ENCODE results near the gene KPNA3. TPM values are rescaled to one million over a fixed set of nuclear protein-coding genes. Genes with fewer than 3 reads are reported as not detected.

Gene KPNA3
- total and polyA plus RNA-seq, 2 donors (not counting 1 experiment from before 2014, with no cell fraction given): 37.0 to 68.3 TPM

- no peak for DNase-seq (ENCODE audit: low read depth in 2 of 2)
- H3K79me2 ChIP-seq (ENCODE audit: control insufficient read depth, insufficient read depth, low read length): no peaks in the 10 kb centered on the region
- H3K36me3 ChIP-seq (ENCODE audit: control insufficient read depth, insufficient read depth, low read length): no peaks in the 10 kb centered on the region
- no peaks in the 10 kb centered on the region for H4K20me1 ChIP-seq (ENCODE audit: control insufficient read depth, extremely low read depth, insufficient read depth, low read length)
- no peak overlapping the region for H3K4me2 ChIP-seq (ENCODE audit: extremely low read depth, insufficient read depth, low read length)
- H3K9me3 ChIP-seq (ENCODE audit: control insufficient read depth, insufficient read depth, low read depth, low read length): no peaks in the 10 kb centered on the region
- no peaks in the 10 kb centered on the region for H3K4me1 ChIP-seq (ENCODE audit: control insufficient read depth, extremely low read depth, insufficient read depth, low read length)
- no peak overlapping the region for H3K9ac ChIP-seq (ENCODE audit: insufficient read depth, low read length)
- H2AFZ ChIP-seq (ENCODE audit: low read length): no peak overlapping the region
- H3K27ac ChIP-seq (ENCODE audit: insufficient read depth, low read length): no peak overlapping the region
- H3K4me3 ChIP-seq (replicated peaks in 1 of 4; ENCODE audit: control extremely low read depth in 1 of 4, insufficient read depth in 1 of 4, low read depth in 3 of 4, low read length in 4 of 4): no peak overlapping the region
- TF ChIP-seq EZH2 (IDR thresholded peaks at IDR 0.05; ENCODE audit: low read length, missing control alignments): no peak
- TF ChIP-seq CTCF (conservative IDR thresholded peaks at IDR 0.05 in 1 of 2, IDR thresholded peaks at IDR 0.05 in 1 of 2; ENCODE audit: low read depth in 1 of 2, low read length in 2 of 2): no peak
- no peaks in the 10 kb centered on the region for H3K27me3 ChIP-seq (ENCODE audit: control insufficient read depth, insufficient read depth, low read length)
These were observed 40.9 kb upstream of the KPNA3 start for GRCh38 chr13:49833402-49833801.

- Histone ChIP-seq H3K79me2 (ENCODE audit: control insufficient read depth, insufficient read depth, low read length) (no peaks in the 10 kb centered on the region), H4K20me1 (ENCODE audit: control insufficient read depth, extremely low read depth, insufficient read depth, low read length) (no peaks in the 10 kb centered on the region), H3K4me3 (replicated peaks in 1 of 4; ENCODE audit: control extremely low read depth in 1 of 4, insufficient read depth in 1 of 4, low read depth in 3 of 4, low read length in 4 of 4) (no peak overlapping the region), H3K4me1 (ENCODE audit: control insufficient read depth, extremely low read depth, insufficient read depth, low read length) (no peaks in the 10 kb centered on the region), H3K4me2 (ENCODE audit: extremely low read depth, insufficient read depth, low read length) (no peak overlapping the region), H3K36me3 (ENCODE audit: control insufficient read depth, insufficient read depth, low read length) (no peaks in the 10 kb centered on the region), H3K27ac (ENCODE audit: insufficient read depth, low read length) (no peak overlapping the region), H3K9me3 (ENCODE audit: control insufficient read depth, insufficient read depth, low read depth, low read length) (no peaks in the 10 kb centered on the region), H3K9ac (ENCODE audit: insufficient read depth, low read length) (no peak overlapping the region), H2AFZ (ENCODE audit: low read length) (no peak overlapping the region), H3K27me3 (ENCODE audit: control insufficient read depth, insufficient read depth, low read length) (no peaks in the 10 kb centered on the region)
- TF ChIP-seq EZH2 (IDR thresholded peaks at IDR 0.05; ENCODE audit: low read length, missing control alignments): no peak
- TF ChIP-seq CTCF (conservative IDR thresholded peaks at IDR 0.05 in 1 of 2, IDR thresholded peaks at IDR 0.05 in 1 of 2; ENCODE audit: low read depth in 1 of 2, low read length in 2 of 2): no peak
- no peak for DNase-seq (ENCODE audit: low read depth in 2 of 2)
These were observed 39.0 kb upstream of the KPNA3 start for GRCh38 chr13:49831455-49831854.

- TF ChIP-seq EZH2 (IDR thresholded peaks at IDR 0.05; ENCODE audit: low read length, missing control alignments) (no peak), CTCF (conservative IDR thresholded peaks at IDR 0.05 in 1 of 2, IDR thresholded peaks at IDR 0.05 in 1 of 2; ENCODE audit: low read depth in 1 of 2, low read length in 2 of 2) (no peak)
- H3K9ac ChIP-seq (ENCODE audit: insufficient read depth, low read length): no peak overlapping the region
- H3K9me3 ChIP-seq (ENCODE audit: control insufficient read depth, insufficient read depth, low read depth, low read length): no peaks in the 10 kb centered on the region
These were observed 38.2 kb upstream of the KPNA3 start for GRCh38 chr13:49830721-49831120.

More at GRCh38 chr13:49830721-49831120, 38.2 kb upstream of the KPNA3 start:
- H3K27ac ChIP-seq (ENCODE audit: insufficient read depth, low read length): no peak overlapping the region
- H2AFZ ChIP-seq (ENCODE audit: low read length): no peak overlapping the region
- H3K4me3 ChIP-seq (replicated peaks in 1 of 4; ENCODE audit: control extremely low read depth in 1 of 4, insufficient read depth in 1 of 4, low read depth in 3 of 4, low read length in 4 of 4): no peak overlapping the region
- no peaks in the 10 kb centered on the region for H3K4me1 ChIP-seq (ENCODE audit: control insufficient read depth, extremely low read depth, insufficient read depth, low read length)
- no peaks in the 10 kb centered on the region for H3K36me3 ChIP-seq (ENCODE audit: control insufficient read depth, insufficient read depth, low read length)
- H3K27me3 ChIP-seq (ENCODE audit: control insufficient read depth, insufficient read depth, low read length): no peaks in the 10 kb centered on the region
- no peaks in the 10 kb centered on the region for H3K79me2 ChIP-seq (ENCODE audit: control insufficient read depth, insufficient read depth, low read length)
- no peak for DNase-seq (ENCODE audit: low read depth in 2 of 2)
- no peak overlapping the region for H3K4me2 ChIP-seq (ENCODE audit: extremely low read depth, insufficient read depth, low read length)
- H4K20me1 ChIP-seq (ENCODE audit: control insufficient read depth, extremely low read depth, insufficient read depth, low read length): no peaks in the 10 kb centered on the region
